Bone marrow (tissue), 2 donors: ENCODE data around the gene SLC5A10.
"Not testable (repeated sequence)": the region's sequence is repeated elsewhere in the genome, so short reads cannot be mapped to it uniquely, and the experiment has no call there.

Experiments used
- DNase-seq, 2 donors: peaks; one replicate each; lab custom pipeline; 2025; lab: John Stamatoyannopoulos, UW

Gene SLC5A10

GRCh38 chr17:18951941-18952842 is at the start of gene SLC5A10:
TSS of gene SLC5A10 (plus strand) at chr17:18952165. CDS start at chr17:18952206, 41 bp downstream.
- no peak for DNase-seq

GRCh38 chr17:18904482-18904881 is 47.5 kb upstream of the SLC5A10 start:
- no peak for DNase-seq

- DNase-seq, result no peak
Measured at GRCh38 chr17:18905226-18905625, 46.7 kb upstream of the SLC5A10 start.

- DNase-seq, result no peak
Measured at GRCh38 chr17:18910326-18910725, 41.6 kb upstream of the SLC5A10 start.

- no peak for DNase-seq
Measured at GRCh38 chr17:18910881-18911280, 41.1 kb upstream of the SLC5A10 start.

- peak in 1 of 2 donors; percentile 89 for DNase-seq
Measured at GRCh38 chr17:18916816-18917500, 35.0 kb upstream of the SLC5A10 start.

- DNase-seq, result no peak
Measured at GRCh38 chr17:18917506-18918032, 34.4 kb upstream of the SLC5A10 start.

GRCh38 chr17:18919963-18920362 is 32.0 kb upstream of the SLC5A10 start:
- no peak for DNase-seq

GRCh38 chr17:18920911-18921441 is 31.0 kb upstream of the SLC5A10 start:
- peak in 1 of 2 donors; percentile 17 for DNase-seq

GRCh38 chr17:18921485-18921884 is 30.5 kb upstream of the SLC5A10 start:
- no peak for DNase-seq

GRCh38 chr17:18921912-18922451 is 30.0 kb upstream of the SLC5A10 start:
- peak in 1 of 2 donors; percentile 90 for DNase-seq

GRCh38 chr17:18922596-18922995 is 29.4 kb upstream of the SLC5A10 start:
- DNase-seq, result not testable (repeated sequence)

GRCh38 chr17:18925187-18925586 is 26.8 kb upstream of the SLC5A10 start:
- DNase-seq, result no peak

GRCh38 chr17:18928628-18929125 is 23.3 kb upstream of the SLC5A10 start:
- no peak for DNase-seq

GRCh38 chr17:18932360-18933055 is 19.5 kb upstream of the SLC5A10 start:
- no peak for DNase-seq

GRCh38 chr17:18933102-18934058 is 18.6 kb upstream of the SLC5A10 start:
- DNase-seq, result no peak

GRCh38 chr17:18937981-18938691 is 13.8 kb upstream of the SLC5A10 start:
- no peak for DNase-seq

GRCh38 chr17:18938692-18939023 is 13.3 kb upstream of the SLC5A10 start:
- no peak for DNase-seq

- DNase-seq, result no peak
Measured at GRCh38 chr17:18944646-18945045, 7.3 kb upstream of the SLC5A10 start.

GRCh38 chr17:18946536-18946935 is 5.4 kb upstream of the SLC5A10 start:
- no peak for DNase-seq
